HEK293 (cell line): Measurements from ENCODE around the gene TMEM203.
A peak's percentile ranks its signal among the peaks of the same experiment; 100 is the strongest.

Source experiments
- IKZF3 ChIP-seq: fragments of 450-650 bp; IDR thresholded peaks from 2 replicates; pipeline ENCODE4 v1.5.0; 2018; ENCODE audit warnings: missing biosample characterization, mild to moderate bottlenecking, missing genetic modification characterization, moderate library complexity
- KLF16 ChIP-seq: fragments of 450-650 bp; formaldehyde crosslinking; IDR thresholded peaks from 2 replicates; pipeline ENCODE4 v1.5.1; 2017; ENCODE audit warnings: missing biosample characterization, missing genetic modification characterization
- MEIS1 ChIP-seq: sonication (generic); formaldehyde crosslinking; IDR thresholded peaks from 2 replicates; pipeline ENCODE4 v1.8.1; 2022; ENCODE audit warnings: missing genetic modification reagents, mild to moderate bottlenecking, borderline replicate concordance
- MZF1 ChIP-seq: fragments of 450-650 bp; formaldehyde crosslinking; IDR thresholded peaks from 2 replicates; pipeline ENCODE4 v1.5.1; 2017; ENCODE audit warnings: missing biosample characterization, missing genetic modification characterization, borderline replicate concordance
- REPIN1 ChIP-seq: fragments of 450-650 bp; formaldehyde crosslinking; IDR thresholded peaks from 2 replicates; pipeline ENCODE4 v1.5.1; 2017; ENCODE audit warnings: missing biosample characterization, missing genetic modification characterization, low read depth
- SCRT1 ChIP-seq: fragments of 450-650 bp; formaldehyde crosslinking; IDR thresholded peaks from 2 replicates; pipeline ENCODE4 v1.5.1; 2016; ENCODE audit warnings: missing biosample characterization, missing genetic modification characterization, borderline replicate concordance
- ZBTB20 ChIP-seq: fragments of 450-650 bp; formaldehyde crosslinking; IDR thresholded peaks from 2 replicates; pipeline ENCODE4 v1.5.1; 2016; ENCODE audit warnings: missing biosample characterization, missing genetic modification characterization
- ZBTB21 ChIP-seq: fragments of 450-650 bp; formaldehyde crosslinking; IDR thresholded peaks from 2 replicates; pipeline ENCODE4 v1.5.1; 2017; ENCODE audit warnings: missing biosample characterization, missing genetic modification characterization
- ZBTB8A ChIP-seq: fragments of 450-650 bp; formaldehyde crosslinking; IDR thresholded peaks from 2 replicates; pipeline ENCODE4 v1.5.1; 2016; ENCODE audit warnings: missing biosample characterization, missing genetic modification characterization
- ZIC2 ChIP-seq: fragments of 450-650 bp; formaldehyde crosslinking; IDR thresholded peaks from 2 replicates; pipeline ENCODE4 v1.5.1; 2016; ENCODE audit warnings: missing biosample characterization, missing genetic modification characterization
- ZNF169 ChIP-seq: fragments of 450-650 bp; formaldehyde crosslinking; IDR thresholded peaks from 2 replicates; pipeline ENCODE4 v1.5.1; 2016; ENCODE audit warnings: missing biosample characterization, missing genetic modification characterization
- ZNF2 ChIP-seq: fragments of 450-650 bp; formaldehyde crosslinking; IDR thresholded peaks from 2 replicates; pipeline ENCODE4 v1.5.1; 2016; ENCODE audit warnings: missing biosample characterization, missing genetic modification characterization
- ZNF324 ChIP-seq: fragments of 450-650 bp; formaldehyde crosslinking; IDR thresholded peaks from 2 replicates; pipeline ENCODE4 v1.5.1; 2016; ENCODE audit warnings: missing biosample characterization, missing genetic modification characterization
- ZNF366 ChIP-seq: fragments of 450-650 bp; formaldehyde crosslinking; conservative IDR thresholded peaks from 2 replicates; pipeline ENCODE4 v1.5.1; 2016; ENCODE audit warnings: missing biosample characterization, missing genetic modification characterization
- ZNF426 ChIP-seq: fragments of 450-650 bp; formaldehyde crosslinking; IDR thresholded peaks from 2 replicates; pipeline ENCODE4 v1.5.1; 2017; ENCODE audit warnings: missing biosample characterization, missing genetic modification characterization, mild to moderate bottlenecking, inconsistent platforms, moderate library complexity
- ZNF521 ChIP-seq: fragments of 450-650 bp; formaldehyde crosslinking; IDR thresholded peaks from 2 replicates; pipeline ENCODE4 v1.5.1; 2017; ENCODE audit warnings: missing biosample characterization, mild to moderate bottlenecking, missing genetic modification characterization
- ZNF558 ChIP-seq: fragments of 450-650 bp; formaldehyde crosslinking; IDR thresholded peaks from 2 replicates; pipeline ENCODE4 v1.5.1; 2016; ENCODE audit warnings: missing biosample characterization, missing genetic modification characterization
- ZNF791 ChIP-seq: fragments of 450-650 bp; formaldehyde crosslinking; IDR thresholded peaks from 2 replicates; pipeline ENCODE4 v1.5.1; 2016; ENCODE audit warnings: missing biosample characterization, missing genetic modification characterization
- TF ChIP-seq, protein P1 (sequence below): fragments of 450-650 bp; formaldehyde crosslinking; IDR thresholded peaks from 2 replicates; pipeline ENCODE4 v1.5.1; 2016; ENCODE audit warnings: missing biosample characterization, missing genetic modification characterization, borderline replicate concordance
- TF ChIP-seq, protein P2 (sequence below): fragments of 450-650 bp; formaldehyde crosslinking; IDR thresholded peaks from 2 replicates; pipeline ENCODE4 v1.5.1; 2016; ENCODE audit warnings: missing biosample characterization, missing genetic modification characterization
- TF ChIP-seq, protein P3 (sequence below): fragments of 450-650 bp; formaldehyde crosslinking; IDR thresholded peaks from 2 replicates; pipeline ENCODE4 v1.5.1; 2016; ENCODE audit warnings: missing biosample characterization, missing genetic modification characterization, borderline replicate concordance
- TF ChIP-seq, protein P4 (sequence below): fragments of 450-650 bp; formaldehyde crosslinking; IDR thresholded peaks from 2 replicates; pipeline ENCODE4 v1.5.1; 2016; ENCODE audit warnings: missing biosample characterization, missing genetic modification characterization
- TF ChIP-seq, protein P5 (sequence below): fragments of 450-650 bp; formaldehyde crosslinking; IDR thresholded peaks from 2 replicates; pipeline ENCODE4 v1.5.1; 2016; ENCODE audit warnings: missing biosample characterization, missing genetic modification characterization
- TF ChIP-seq, protein P6 (sequence below): fragments of 450-650 bp; formaldehyde crosslinking; IDR thresholded peaks from 2 replicates; pipeline ENCODE4 v1.5.1; 2016; ENCODE audit warnings: missing biosample characterization, missing genetic modification characterization

Gene TMEM203

DNA sequence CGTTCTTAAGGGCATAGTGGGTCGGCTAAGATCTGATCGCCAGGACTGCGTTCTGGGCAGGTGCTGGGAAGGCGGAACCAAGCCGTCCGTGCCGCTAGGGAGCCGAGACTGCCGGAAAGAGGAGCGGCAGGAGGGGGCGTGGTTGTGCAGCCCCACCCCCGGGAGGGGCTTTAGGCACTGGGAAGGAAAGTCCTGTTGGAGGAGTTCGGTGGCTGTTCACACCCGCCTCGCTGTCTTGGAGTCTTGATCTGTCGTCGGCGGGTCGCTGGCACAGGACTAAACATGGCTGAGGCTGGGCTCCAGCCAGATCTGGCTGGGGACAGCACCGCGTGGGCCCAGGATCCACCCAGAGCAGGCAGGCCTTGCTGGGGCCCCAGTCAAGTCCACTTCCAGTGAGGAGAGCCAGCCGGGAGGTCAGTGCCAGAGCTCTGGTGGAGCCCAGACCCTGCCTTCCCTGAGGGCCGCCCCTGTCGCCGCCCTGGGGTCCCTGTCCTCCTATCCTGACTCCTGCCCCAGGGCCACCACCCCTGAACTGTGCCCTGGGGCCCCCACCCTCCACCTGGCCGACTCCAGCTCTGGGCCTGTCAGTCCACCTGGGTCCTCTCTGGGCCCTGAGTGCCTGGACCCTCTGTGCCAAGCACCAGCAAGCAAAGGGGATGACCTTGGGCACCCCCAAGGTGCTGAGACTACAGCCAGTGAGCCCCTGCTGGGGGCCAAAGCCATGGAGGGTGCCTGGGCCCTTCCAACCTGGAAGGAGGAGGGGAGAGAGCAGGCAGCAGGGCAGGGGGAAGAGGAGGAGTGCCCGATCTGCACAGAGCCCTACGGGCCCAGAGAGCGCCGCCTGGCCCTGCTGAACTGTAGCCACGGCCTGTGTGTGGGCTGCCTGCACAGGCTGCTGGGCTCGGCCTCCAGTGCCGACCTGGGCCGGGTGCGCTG, 12.1 kb upstream of the TMEM203 start (continued):
- TF ChIP-seq MZF1 (tag by site-specific recombination) (no peak), ZNF521 (tag by site-specific recombination) (no peak), IKZF3 (tag by site-specific recombination) (no peak; the same call in 1 of the 2 replicates), ZBTB20 (tag by site-specific recombination) (no peak), REPIN1 (tag by site-specific recombination) (no peak), SCRT1 (tag by site-specific recombination) (no peak), ZNF791 (tag by site-specific recombination) (no peak), ZNF558 (tag by site-specific recombination) (no peak), ZNF324 (tag by site-specific recombination) (no peak), ZIC2 (no peak), ZBTB8A (tag by site-specific recombination) (no peak; the same call in 1 of the 2 replicates), MEIS1 (CRISPR knock-in tag) (no peak), ZNF2 (tag by site-specific recombination) (no peak), ZNF366 (no peak), ZBTB21 (tag by site-specific recombination) (no peak), KLF16 (tag by site-specific recombination) (peak; percentile 60; the same call in 1 of the 2 replicates), ZNF169 (no peak), ZNF426 (no peak)
- TF ChIP-seq, protein P1, sequence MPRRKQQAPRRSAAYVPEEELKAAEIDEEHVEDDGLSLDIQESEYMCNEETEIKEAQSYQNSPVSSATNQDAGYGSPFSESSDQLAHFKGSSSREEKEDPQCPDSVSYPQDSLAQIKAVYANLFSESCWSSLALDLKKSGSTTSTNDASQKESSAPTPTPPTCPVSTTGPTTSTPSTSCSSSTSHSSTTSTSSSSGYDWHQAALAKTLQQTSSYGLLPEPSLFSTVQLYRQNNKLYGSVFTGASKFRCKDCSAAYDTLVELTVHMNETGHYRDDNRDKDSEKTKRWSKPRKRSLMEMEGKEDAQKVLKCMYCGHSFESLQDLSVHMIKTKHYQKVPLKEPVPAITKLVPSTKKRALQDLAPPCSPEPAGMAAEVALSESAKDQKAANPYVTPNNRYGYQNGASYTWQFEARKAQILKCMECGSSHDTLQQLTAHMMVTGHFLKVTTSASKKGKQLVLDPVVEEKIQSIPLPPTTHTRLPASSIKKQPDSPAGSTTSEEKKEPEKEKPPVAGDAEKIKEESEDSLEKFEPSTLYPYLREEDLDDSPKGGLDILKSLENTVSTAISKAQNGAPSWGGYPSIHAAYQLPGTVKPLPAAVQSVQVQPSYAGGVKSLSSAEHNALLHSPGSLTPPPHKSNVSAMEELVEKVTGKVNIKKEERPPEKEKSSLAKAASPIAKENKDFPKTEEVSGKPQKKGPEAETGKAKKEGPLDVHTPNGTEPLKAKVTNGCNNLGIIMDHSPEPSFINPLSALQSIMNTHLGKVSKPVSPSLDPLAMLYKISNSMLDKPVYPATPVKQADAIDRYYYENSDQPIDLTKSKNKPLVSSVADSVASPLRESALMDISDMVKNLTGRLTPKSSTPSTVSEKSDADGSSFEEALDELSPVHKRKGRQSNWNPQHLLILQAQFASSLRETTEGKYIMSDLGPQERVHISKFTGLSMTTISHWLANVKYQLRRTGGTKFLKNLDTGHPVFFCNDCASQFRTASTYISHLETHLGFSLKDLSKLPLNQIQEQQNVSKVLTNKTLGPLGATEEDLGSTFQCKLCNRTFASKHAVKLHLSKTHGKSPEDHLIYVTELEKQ = no peak
- TF ChIP-seq, protein P2, sequence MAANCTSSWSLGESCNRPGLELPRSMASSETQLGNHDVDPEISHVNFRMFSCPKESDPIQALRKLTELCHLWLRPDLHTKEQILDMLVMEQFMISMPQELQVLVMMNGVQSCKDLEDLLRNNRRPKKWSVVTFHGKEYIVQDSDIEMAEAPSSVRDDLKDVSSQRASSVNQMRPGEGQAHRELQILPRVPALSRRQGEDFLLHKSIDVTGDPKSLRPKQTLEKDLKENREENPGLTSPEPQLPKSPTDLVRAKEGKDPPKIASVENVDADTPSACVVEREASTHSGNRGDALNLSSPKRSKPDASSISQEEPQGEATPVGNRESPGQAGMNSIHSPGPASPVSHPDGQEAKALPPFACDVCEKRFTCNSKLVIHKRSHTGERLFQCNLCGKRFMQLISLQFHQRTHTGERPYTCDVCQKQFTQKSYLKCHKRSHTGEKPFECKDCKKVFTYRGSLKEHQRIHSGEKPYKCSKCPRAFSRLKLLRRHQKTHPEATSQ = no peak
- TF ChIP-seq, protein P3, sequence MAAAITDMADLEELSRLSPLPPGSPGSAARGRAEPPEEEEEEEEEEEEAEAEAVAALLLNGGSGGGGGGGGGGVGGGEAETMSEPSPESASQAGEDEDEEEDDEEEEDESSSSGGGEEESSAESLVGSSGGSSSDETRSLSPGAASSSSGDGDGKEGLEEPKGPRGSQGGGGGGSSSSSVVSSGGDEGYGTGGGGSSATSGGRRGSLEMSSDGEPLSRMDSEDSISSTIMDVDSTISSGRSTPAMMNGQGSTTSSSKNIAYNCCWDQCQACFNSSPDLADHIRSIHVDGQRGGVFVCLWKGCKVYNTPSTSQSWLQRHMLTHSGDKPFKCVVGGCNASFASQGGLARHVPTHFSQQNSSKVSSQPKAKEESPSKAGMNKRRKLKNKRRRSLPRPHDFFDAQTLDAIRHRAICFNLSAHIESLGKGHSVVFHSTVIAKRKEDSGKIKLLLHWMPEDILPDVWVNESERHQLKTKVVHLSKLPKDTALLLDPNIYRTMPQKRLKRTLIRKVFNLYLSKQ = no peak
- TF ChIP-seq, protein P4, sequence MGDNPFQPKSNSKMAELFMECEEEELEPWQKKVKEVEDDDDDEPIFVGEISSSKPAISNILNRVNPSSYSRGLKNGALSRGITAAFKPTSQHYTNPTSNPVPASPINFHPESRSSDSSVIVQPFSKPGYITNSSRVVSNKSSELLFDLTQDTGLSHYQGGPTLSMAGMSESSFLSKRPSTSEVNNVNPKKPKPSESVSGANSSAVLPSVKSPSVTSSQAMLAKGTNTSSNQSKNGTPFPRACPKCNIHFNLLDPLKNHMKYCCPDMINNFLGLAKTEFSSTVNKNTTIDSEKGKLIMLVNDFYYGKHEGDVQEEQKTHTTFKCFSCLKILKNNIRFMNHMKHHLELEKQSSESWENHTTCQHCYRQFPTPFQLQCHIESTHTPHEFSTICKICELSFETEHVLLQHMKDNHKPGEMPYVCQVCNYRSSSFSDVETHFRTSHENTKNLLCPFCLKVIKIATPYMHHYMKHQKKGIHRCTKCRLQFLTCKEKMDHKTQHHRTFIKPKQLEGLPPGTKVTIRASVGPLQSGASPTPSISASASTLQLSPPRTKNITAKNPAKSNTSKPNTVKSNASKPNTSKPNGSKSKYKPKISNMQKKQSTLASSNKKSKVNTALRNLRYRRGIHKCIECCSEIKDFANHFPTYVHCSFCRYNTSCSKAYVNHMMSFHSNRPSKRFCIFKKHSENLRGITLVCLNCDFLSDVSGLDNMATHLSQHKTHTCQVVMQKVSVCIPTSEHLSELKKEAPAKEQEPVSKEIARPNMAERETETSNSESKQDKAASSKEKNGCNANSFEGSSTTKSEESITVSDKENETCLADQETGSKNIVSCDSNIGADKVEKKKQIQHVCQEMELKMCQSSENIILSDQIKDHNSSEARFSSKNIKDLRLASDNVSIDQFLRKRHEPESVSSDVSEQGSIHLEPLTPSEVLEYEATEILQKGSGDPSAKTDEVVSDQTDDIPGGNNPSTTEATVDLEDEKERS = no peak
- TF ChIP-seq, protein P5, sequence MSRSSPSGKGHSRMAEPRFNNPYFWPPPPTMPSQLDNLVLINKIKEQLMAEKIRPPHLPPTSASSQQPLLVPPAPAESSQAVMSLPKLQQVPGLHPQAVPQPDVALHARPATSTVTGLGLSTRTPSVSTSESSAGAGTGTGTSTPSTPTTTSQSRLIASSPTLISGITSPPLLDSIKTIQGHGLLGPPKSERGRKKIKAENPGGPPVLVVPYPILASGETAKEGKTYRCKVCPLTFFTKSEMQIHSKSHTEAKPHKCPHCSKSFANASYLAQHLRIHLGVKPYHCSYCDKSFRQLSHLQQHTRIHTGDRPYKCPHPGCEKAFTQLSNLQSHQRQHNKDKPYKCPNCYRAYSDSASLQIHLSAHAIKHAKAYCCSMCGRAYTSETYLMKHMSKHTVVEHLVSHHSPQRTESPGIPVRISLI (tag by site-specific recombination) = no peak
- TF ChIP-seq, protein P6, sequence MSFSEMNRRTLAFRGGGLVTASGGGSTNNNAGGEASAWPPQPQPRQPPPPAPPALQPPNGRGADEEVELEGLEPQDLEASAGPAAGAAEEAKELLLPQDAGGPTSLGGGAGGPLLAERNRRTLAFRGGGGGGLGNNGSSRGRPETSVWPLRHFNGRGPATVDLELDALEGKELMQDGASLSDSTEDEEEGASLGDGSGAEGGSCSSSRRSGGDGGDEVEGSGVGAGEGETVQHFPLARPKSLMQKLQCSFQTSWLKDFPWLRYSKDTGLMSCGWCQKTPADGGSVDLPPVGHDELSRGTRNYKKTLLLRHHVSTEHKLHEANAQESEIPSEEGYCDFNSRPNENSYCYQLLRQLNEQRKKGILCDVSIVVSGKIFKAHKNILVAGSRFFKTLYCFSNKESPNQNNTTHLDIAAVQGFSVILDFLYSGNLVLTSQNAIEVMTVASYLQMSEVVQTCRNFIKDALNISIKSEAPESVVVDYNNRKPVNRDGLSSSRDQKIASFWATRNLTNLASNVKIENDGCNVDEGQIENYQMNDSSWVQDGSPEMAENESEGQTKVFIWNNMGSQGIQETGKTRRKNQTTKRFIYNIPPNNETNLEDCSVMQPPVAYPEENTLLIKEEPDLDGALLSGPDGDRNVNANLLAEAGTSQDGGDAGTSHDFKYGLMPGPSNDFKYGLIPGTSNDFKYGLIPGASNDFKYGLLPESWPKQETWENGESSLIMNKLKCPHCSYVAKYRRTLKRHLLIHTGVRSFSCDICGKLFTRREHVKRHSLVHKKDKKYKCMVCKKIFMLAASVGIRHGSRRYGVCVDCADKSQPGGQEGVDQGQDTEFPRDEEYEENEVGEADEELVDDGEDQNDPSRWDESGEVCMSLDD (tag by site-specific recombination) = no peak
